Mesenchymal stem cell (in vitro differentiated cells and primary cell): ENCODE results near the gene RDH16.
"Not testable (repeated sequence)": the region's sequence is repeated elsewhere in the genome, so short reads cannot be mapped to it uniquely, and the experiment has no call there.

Experiments
- DNase-seq: peaks from one replicate; pipeline ENCODE4 v3.0.0-alpha.2; 2013
- H2AFZ ChIP-seq: one replicate; pipeline ENCODE4 v1.6.1; 2013; ENCODE audit warnings: low read depth, mild to moderate bottlenecking, control low read depth, inconsistent platforms, low read length, moderate library complexity
- H2AK5ac ChIP-seq: 2 replicates; pipeline ENCODE4 v1.6.1; 2013; ENCODE audit warnings: low read length, moderate library complexity, mild to moderate bottlenecking, inconsistent platforms; ENCODE audit not compliant: severe bottlenecking
- H2BK120ac ChIP-seq: one replicate; pipeline ENCODE4 v1.6.1; 2013; ENCODE audit warnings: low read depth, mild to moderate bottlenecking, inconsistent platforms, low read length, moderate library complexity
- H2BK12ac ChIP-seq, 2 experiments: one replicate each; pipeline ENCODE4 v1.6.1; 2013; ENCODE audit warnings: inconsistent platforms in 2 of 2, low read length in 2 of 2, mild to moderate bottlenecking in 2 of 2, moderate library complexity in 2 of 2, control low read depth in 1 of 2
- H2BK15ac ChIP-seq: one replicate; pipeline ENCODE4 v1.6.1; 2013; ENCODE audit warnings: mild to moderate bottlenecking, low read depth, inconsistent platforms; ENCODE audit not compliant: poor library complexity, severe bottlenecking
- H2BK5ac ChIP-seq: 2 replicates; pipeline ENCODE4 v1.6.1; 2013; ENCODE audit warnings: low read depth, mild to moderate bottlenecking, low read length, control low read depth, inconsistent platforms; ENCODE audit not compliant: poor library complexity, severe bottlenecking
- H3K14ac ChIP-seq, 2 experiments: one replicate each; pipeline ENCODE4 v1.6.1; 2013; ENCODE audit warnings: inconsistent platforms in 2 of 2, low read length in 2 of 2, control low read depth in 1 of 2, mild to moderate bottlenecking in 1 of 2, moderate library complexity in 1 of 2
- H3K18ac ChIP-seq, 2 experiments: one replicate each; pipeline ENCODE4 v1.6.1; 2013; ENCODE audit warnings: inconsistent platforms in 2 of 2, low read length in 2 of 2, control low read depth in 1 of 2, low read depth in 1 of 2, mild to moderate bottlenecking in 1 of 2
- H3K23ac ChIP-seq, 2 experiments: one replicate each; pipeline ENCODE4 v1.6.1; 2013; ENCODE audit warnings: inconsistent platforms in 2 of 2, low read length in 2 of 2, mild to moderate bottlenecking in 2 of 2, moderate library complexity in 2 of 2, control low read depth in 1 of 2
- H3K27ac ChIP-seq: 2 replicates; pipeline ENCODE4 v1.5.1; 2013; ENCODE audit warnings: mild to moderate bottlenecking, moderate library complexity, low read length, control low read depth, inconsistent platforms; ENCODE audit not compliant: poor library complexity, severe bottlenecking
- H3K27me3 ChIP-seq, 2 experiments: 2 replicates each; pipeline versions ENCODE4 v1.6.1 to v1.7.0; 2013; ENCODE audit warnings: low read length in 2 of 2, mild to moderate bottlenecking in 2 of 2, moderate library complexity in 2 of 2, control low read depth in 1 of 2, inconsistent platforms in 1 of 2; ENCODE audit not compliant: control insufficient read depth in 1 of 2, insufficient read depth in 1 of 2
- H3K36me3 ChIP-seq, 2 experiments: 2 replicates each; pipeline versions ENCODE4 v1.6.1 to v1.7.0; 2013; ENCODE audit warnings: low read length in 2 of 2, control low read depth in 1 of 2, inconsistent platforms in 1 of 2, low read depth in 1 of 2, mild to moderate bottlenecking in 1 of 2; ENCODE audit not compliant: insufficient read depth in 2 of 2, control insufficient read depth in 1 of 2
- H3K4ac ChIP-seq, 2 experiments: one replicate each; pipeline ENCODE4 v1.6.1; 2013; ENCODE audit warnings: inconsistent platforms in 2 of 2, low read length in 2 of 2, mild to moderate bottlenecking in 2 of 2, moderate library complexity in 2 of 2, control low read depth in 1 of 2, low read depth in 1 of 2
- H3K4me1 ChIP-seq: 2 replicates; pipeline ENCODE4 v1.6.1; 2013; ENCODE audit warnings: low read depth, low read length, control low read depth; ENCODE audit not compliant: control insufficient read depth, insufficient read depth
- H3K4me2 ChIP-seq: 2 replicates; pipeline ENCODE4 v1.6.1; 2013; ENCODE audit warnings: low read length, mild to moderate bottlenecking, inconsistent platforms; ENCODE audit not compliant: poor library complexity, severe bottlenecking
- H3K4me3 ChIP-seq, 2 experiments: 2 replicates each; pipeline versions ENCODE4 v1.5.1 to v1.7.0; 2013; ENCODE audit warnings: low read length in 2 of 2, mild to moderate bottlenecking in 2 of 2, control low read depth in 1 of 2, low read depth in 1 of 2; ENCODE audit not compliant: insufficient read depth in 1 of 2
- H3K79me1 ChIP-seq: replicated peaks from 2 replicates; pipeline ENCODE4 v1.6.1; 2013; ENCODE audit warnings: mild to moderate bottlenecking, control low read depth, low read length, inconsistent platforms; ENCODE audit not compliant: poor library complexity, severe bottlenecking
- H3K9ac ChIP-seq: 2 replicates; pipeline ENCODE4 v1.7.0; 2013; ENCODE audit warnings: mild to moderate bottlenecking, low read length, moderate library complexity
- H3K9me3 ChIP-seq: 2 replicates; pipeline ENCODE4 v1.7.0; 2013; ENCODE audit warnings: mild to moderate bottlenecking, low read length; ENCODE audit not compliant: control insufficient read depth
- H4K8ac ChIP-seq: one replicate; pipeline ENCODE4 v1.6.1; 2013; ENCODE audit warnings: inconsistent platforms, mild to moderate bottlenecking, low read length, moderate library complexity
- H4K91ac ChIP-seq: one replicate; pipeline ENCODE4 v1.6.1; 2013; ENCODE audit warnings: mild to moderate bottlenecking, low read length, inconsistent platforms
- WGBS: methylation state at CpG from one replicate; pipeline ENCODE4 v1.1.7; 2013; ENCODE audit warnings: mixed read lengths; 5-methylcytosine and 5-hydroxymethylcytosine counted together

The RDH16 gene

GRCh38 chr12:56922031-56922430, 35.4 kb downstream of the RDH16 start:
- Histone ChIP-seq H3K27me3 (peaks cover 27 to 33% of the 10 kb centered on the region in 2 experiments), H4K8ac (no peak overlapping the region), H2BK5ac (no peak overlapping the region), H3K14ac (no peak overlapping the region), H3K4me3 (no peak overlapping the region), H3K4me2 (no peak overlapping the region), H3K27ac (no peak overlapping the region), H2BK15ac (no peak overlapping the region), H3K4me1 (no peaks in the 10 kb centered on the region), H2BK12ac (no peak overlapping the region), H4K91ac (no peak overlapping the region), H3K36me3 (no peaks in the 10 kb centered on the region), H3K79me1 (no peaks in the 10 kb centered on the region), H3K9me3 (peaks cover 7% of the 10 kb centered on the region), H3K23ac (no peak overlapping the region), H2AK5ac (no peak overlapping the region), H2AFZ (no peak overlapping the region), H2BK120ac (no peak overlapping the region), H3K18ac (no peak overlapping the region), H3K4ac (no peak overlapping the region), H3K9ac (no peak overlapping the region)
- no peak for DNase-seq
- whole genome bisulfite sequencing: 67% methylated on average over 1 of the region's 1 CpG

DNA sequence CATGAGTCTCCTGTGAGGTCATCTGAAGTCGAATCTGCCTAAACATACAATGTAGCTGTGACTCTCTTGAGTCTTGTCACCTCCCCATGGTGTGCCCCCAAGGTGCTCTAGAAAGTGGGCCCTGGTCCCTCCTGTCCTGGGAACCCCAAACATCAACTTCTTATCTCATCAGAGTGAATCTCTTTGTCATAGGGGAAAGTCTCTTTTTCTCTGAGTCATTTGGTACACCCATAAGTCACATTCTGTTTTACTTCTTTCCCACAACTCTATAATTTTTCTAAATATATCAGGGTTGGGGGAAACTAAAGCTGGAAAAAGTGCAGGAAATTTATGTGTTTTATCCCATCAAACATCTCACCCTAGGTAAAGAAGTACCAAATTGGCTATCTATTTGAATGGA, 36.1 kb downstream of the RDH16 start:
- no peak overlapping the region for H2AK5ac ChIP-seq
- no peak overlapping the region for H3K4ac ChIP-seq
- H2BK5ac ChIP-seq: no peak overlapping the region
- H3K9ac ChIP-seq: no peak overlapping the region
- peaks cover 20 to 33% of the 10 kb centered on the region in 2 experiments for H3K27me3 ChIP-seq
- no peak overlapping the region for H3K18ac ChIP-seq
- no peak overlapping the region for H2BK15ac ChIP-seq
- no peak overlapping the region for H3K14ac ChIP-seq
- H3K4me2 ChIP-seq: no peak overlapping the region
- no peak overlapping the region for H3K27ac ChIP-seq
- 76% methylated on average over 1 of the region's 1 CpG for WGBS
- H3K4me1 ChIP-seq: no peaks in the 10 kb centered on the region
- no peak overlapping the region for H2BK120ac ChIP-seq
- no peak overlapping the region for H2BK12ac ChIP-seq
- H3K36me3 ChIP-seq: no peaks in the 10 kb centered on the region
- H4K8ac ChIP-seq: no peak overlapping the region
- no peak overlapping the region for H4K91ac ChIP-seq
- no peak overlapping the region for H2AFZ ChIP-seq
- no peak overlapping the region for H3K23ac ChIP-seq
- no peaks in the 10 kb centered on the region for H3K79me1 ChIP-seq
- H3K9me3 ChIP-seq: peaks cover 7% of the 10 kb centered on the region
- H3K4me3 ChIP-seq: no peak overlapping the region
- no peak for DNase-seq

DNA sequence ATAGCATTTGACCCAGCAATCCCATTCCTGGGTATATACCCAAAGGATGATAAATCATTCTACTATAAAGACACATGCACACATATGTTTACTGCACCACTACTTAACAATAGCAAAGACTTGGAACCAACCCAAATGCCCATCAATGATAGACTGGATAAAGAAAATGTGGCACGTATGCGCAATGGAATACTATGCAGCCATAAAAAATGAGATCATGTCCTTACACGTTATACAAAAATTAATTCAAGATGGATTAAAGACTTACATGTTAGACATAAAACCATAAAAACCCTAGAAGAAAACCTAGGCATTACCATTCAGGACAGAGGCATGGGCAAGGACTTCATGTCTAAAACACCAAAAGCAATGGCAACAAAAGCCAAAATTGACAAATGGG, 39.3 kb downstream of the RDH16 start:
- H2BK15ac ChIP-seq, H3K9me3 ChIP-seq, H2AK5ac ChIP-seq, H2BK12ac ChIP-seq, H3K4me3 ChIP-seq, H3K79me1 ChIP-seq, H3K18ac ChIP-seq, DNase-seq, H2BK5ac ChIP-seq, H3K36me3 ChIP-seq, H4K8ac ChIP-seq, H2AFZ ChIP-seq, H3K4me2 ChIP-seq, H3K23ac ChIP-seq, H3K4ac ChIP-seq, H4K91ac ChIP-seq, H3K9ac ChIP-seq, H2BK120ac ChIP-seq, H3K4me1 ChIP-seq, H3K14ac ChIP-seq, H3K27ac ChIP-seq: not testable (repeated sequence)
- H3K27me3 ChIP-seq: peaks cover 11 to 26% of the 10 kb centered on the region in 2 experiments
- WGBS: 93% methylated on average over 3 of the region's 3 CpGs

- DNase-seq: no peak
- no peak overlapping the region for H4K8ac ChIP-seq
- H3K18ac ChIP-seq: no peak overlapping the region
- H3K27me3 ChIP-seq: peaks cover 12 to 24% of the 10 kb centered on the region in 2 experiments
- H3K14ac ChIP-seq: no peak overlapping the region
- no peak overlapping the region for H3K4me2 ChIP-seq
- H3K4ac ChIP-seq: no peak overlapping the region
- H3K79me1 ChIP-seq: no peaks in the 10 kb centered on the region
- H2AK5ac ChIP-seq: no peak overlapping the region
- H2BK15ac ChIP-seq: no peak overlapping the region
- no peaks in the 10 kb centered on the region for H3K4me1 ChIP-seq
- no peak overlapping the region for H2BK5ac ChIP-seq
- no peak overlapping the region for H3K23ac ChIP-seq
- H2BK12ac ChIP-seq: no peak overlapping the region
- H3K36me3 ChIP-seq: no peaks in the 10 kb centered on the region
- WGBS: 97% methylated on average over 1 of the region's 1 CpG
- H4K91ac ChIP-seq: no peak overlapping the region
- no peak overlapping the region for H3K27ac ChIP-seq
- peaks cover 7% of the 10 kb centered on the region for H3K9me3 ChIP-seq
- no peak overlapping the region for H3K4me3 ChIP-seq
- H2BK120ac ChIP-seq: no peak overlapping the region
- no peak overlapping the region for H2AFZ ChIP-seq
- no peak overlapping the region for H3K9ac ChIP-seq
These were observed 40.4 kb downstream of the RDH16 start for GRCh38 chr12:56916996-56917333.
